Measurements from ENCODE around the gene SLX4IP. TPM values are rescaled to one million over a fixed set of nuclear protein-coding genes. Genes with fewer than 3 reads are reported as not detected.

SLX4IP gene
- total RNA-seq, 1 experiment from 2014 or later: 7.4 TPM

DNA sequence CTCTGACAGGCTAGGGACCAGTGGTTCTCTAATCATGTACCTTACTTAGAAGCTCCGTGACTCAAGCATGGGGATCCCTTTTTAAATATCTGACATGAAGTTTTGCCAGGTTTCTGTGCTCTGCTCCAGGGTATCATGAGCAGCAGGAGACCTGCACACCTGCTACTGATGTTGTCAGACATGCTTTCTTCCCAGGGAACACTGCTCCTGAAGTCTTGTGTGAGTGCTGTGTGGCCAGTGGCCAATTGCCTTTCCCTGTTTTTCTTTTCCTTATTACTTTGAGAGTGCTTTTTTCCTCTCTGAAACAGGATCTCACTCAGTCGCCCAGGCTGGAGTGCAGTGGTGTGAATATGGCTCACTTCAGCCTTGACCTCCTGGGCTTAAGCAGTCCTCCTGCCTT, 26.4 kb downstream of the SLX4IP start:
- Mint-ChIP-seq H3K4me3 (no peak overlapping the region), H3K9me3 (peaks cover 30% of the 10 kb centered on the region), H3K36me3 (peaks cover 23% of the 10 kb centered on the region), H3K27me3 (ENCODE audit: low read depth) (no peaks in the 10 kb centered on the region), H3K4me1 (peaks cover 38% of the 10 kb centered on the region), H3K27ac (no peak overlapping the region)
- TF ChIP-seq FOXP1 (CRISPR knock-in tag; IDR thresholded peaks at IDR 0.05; ENCODE audit: borderline replicate concordance) (no peak), ZNF416 (CRISPR knock-in tag; IDR thresholded peaks at IDR 0.05) (no peak), ZNF671 (CRISPR knock-in tag; IDR thresholded peaks at IDR 0.05) (no peak), PRRX2 (CRISPR knock-in tag; IDR thresholded peaks at IDR 0.05) (no peak), ZNF219 (CRISPR knock-in tag; IDR thresholded peaks at IDR 0.05; ENCODE audit: borderline replicate concordance) (no peak), TP53 (CRISPR knock-in tag; IDR thresholded peaks at IDR 0.05) (no peak), RORB (CRISPR knock-in tag; IDR thresholded peaks at IDR 0.05) (no peak), MYBL2 (CRISPR knock-in tag; IDR thresholded peaks at IDR 0.05) (no peak), ZNF317 (CRISPR knock-in tag; IDR thresholded peaks at IDR 0.05; ENCODE audit: borderline replicate concordance, low read depth) (no peak), TEAD1 (CRISPR knock-in tag; IDR thresholded peaks at IDR 0.05) (no peak), ZNF263 (CRISPR knock-in tag; IDR thresholded peaks at IDR 0.05; ENCODE audit: low read depth) (no peak), GABPB1 (CRISPR knock-in tag; IDR thresholded peaks at IDR 0.05) (no peak), SOX15 (CRISPR knock-in tag; IDR thresholded peaks at IDR 0.05) (no peak), JUN (CRISPR knock-in tag; IDR thresholded peaks at IDR 0.05) (no peak)
- TF ChIP-seq, protein P1, sequence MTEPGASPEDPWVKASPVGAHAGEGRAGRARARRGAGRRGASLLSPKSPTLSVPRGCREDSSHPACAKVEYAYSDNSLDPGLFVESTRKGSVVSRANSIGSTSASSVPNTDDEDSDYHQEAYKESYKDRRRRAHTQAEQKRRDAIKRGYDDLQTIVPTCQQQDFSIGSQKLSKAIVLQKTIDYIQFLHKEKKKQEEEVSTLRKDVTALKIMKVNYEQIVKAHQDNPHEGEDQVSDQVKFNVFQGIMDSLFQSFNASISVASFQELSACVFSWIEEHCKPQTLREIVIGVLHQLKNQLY (CRISPR knock-in tag; IDR thresholded peaks at IDR 0.05): no peak
- TF ChIP-seq, protein P2, sequence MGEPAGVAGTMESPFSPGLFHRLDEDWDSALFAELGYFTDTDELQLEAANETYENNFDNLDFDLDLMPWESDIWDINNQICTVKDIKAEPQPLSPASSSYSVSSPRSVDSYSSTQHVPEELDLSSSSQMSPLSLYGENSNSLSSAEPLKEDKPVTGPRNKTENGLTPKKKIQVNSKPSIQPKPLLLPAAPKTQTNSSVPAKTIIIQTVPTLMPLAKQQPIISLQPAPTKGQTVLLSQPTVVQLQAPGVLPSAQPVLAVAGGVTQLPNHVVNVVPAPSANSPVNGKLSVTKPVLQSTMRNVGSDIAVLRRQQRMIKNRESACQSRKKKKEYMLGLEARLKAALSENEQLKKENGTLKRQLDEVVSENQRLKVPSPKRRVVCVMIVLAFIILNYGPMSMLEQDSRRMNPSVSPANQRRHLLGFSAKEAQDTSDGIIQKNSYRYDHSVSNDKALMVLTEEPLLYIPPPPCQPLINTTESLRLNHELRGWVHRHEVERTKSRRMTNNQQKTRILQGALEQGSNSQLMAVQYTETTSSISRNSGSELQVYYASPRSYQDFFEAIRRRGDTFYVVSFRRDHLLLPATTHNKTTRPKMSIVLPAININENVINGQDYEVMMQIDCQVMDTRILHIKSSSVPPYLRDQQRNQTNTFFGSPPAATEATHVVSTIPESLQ (CRISPR knock-in tag; IDR thresholded peaks at IDR 0.05): no peak
- TF ChIP-seq, protein P3, sequence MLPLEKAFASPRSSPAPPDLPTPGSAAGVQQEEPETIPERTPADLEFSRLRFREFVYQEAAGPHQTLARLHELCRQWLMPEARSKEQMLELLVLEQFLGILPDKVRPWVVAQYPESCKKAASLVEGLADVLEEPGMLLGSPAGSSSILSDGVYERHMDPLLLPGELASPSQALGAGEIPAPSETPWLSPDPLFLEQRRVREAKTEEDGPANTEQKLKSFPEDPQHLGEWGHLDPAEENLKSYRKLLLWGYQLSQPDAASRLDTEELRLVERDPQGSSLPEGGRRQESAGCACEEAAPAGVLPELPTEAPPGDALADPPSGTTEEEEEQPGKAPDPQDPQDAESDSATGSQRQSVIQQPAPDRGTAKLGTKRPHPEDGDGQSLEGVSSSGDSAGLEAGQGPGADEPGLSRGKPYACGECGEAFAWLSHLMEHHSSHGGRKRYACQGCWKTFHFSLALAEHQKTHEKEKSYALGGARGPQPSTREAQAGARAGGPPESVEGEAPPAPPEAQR (CRISPR knock-in tag; IDR thresholded peaks at IDR 0.05): no peak
- ChIA-PET POLR2A (no interaction called here), CTCF (no interaction called here)
- no peak for ATAC-seq
- DNase-seq (ENCODE audit: low spot score): no peak

GRCh38 chr20:10462516-10462915, 27.4 kb downstream of the SLX4IP start:
- Mint-ChIP-seq H3K27me3 (ENCODE audit: low read depth) (no peaks in the 10 kb centered on the region), H3K27ac (peak overlapping the region; percentile 30; the same call in 1 of the 2 replicates), H3K4me1 (peaks cover 48% of the 10 kb centered on the region), H3K9me3 (peaks cover 24% of the 10 kb centered on the region), H3K36me3 (peaks cover 21% of the 10 kb centered on the region), H3K4me3 (no peak overlapping the region)
- ATAC-seq: no peak
- POLR2A ChIA-PET: no interaction called here
- TF ChIP-seq ATF1 (CRISPR knock-in tag; IDR thresholded peaks at IDR 0.05): no peak
- no peak for TF ChIP-seq ZNF281 (CRISPR knock-in tag; IDR thresholded peaks at IDR 0.05)
- TF ChIP-seq, protein P4, sequence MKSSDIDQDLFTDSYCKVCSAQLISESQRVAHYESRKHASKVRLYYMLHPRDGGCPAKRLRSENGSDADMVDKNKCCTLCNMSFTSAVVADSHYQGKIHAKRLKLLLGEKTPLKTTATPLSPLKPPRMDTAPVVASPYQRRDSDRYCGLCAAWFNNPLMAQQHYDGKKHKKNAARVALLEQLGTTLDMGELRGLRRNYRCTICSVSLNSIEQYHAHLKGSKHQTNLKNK (CRISPR knock-in tag; IDR thresholded peaks at IDR 0.05): no peak
- no peak for TF ChIP-seq FOXK1 (CRISPR knock-in tag; IDR thresholded peaks at IDR 0.05)
- TF ChIP-seq, protein P5, sequence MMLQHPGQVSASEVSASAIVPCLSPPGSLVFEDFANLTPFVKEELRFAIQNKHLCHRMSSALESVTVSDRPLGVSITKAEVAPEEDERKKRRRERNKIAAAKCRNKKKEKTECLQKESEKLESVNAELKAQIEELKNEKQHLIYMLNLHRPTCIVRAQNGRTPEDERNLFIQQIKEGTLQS (CRISPR knock-in tag; conservative IDR thresholded peaks at IDR 0.05): no peak
- no peak for TF ChIP-seq JAZF1 (CRISPR knock-in tag; IDR thresholded peaks at IDR 0.05)
- no peak for DNase-seq (ENCODE audit: low spot score)
- CTCF ChIA-PET: no interaction called here

Measured in WTC11 (cell line).